PFSK-1 (cell line): ENCODE data around the gene METTL16.

Experiments
- FOXP2 ChIP-seq: optimal IDR thresholded peaks from 2 replicates; pipeline ENCODE3; 2011; ENCODE audit warnings: borderline replicate concordance, control low read depth, inconsistent platforms; ENCODE audit not compliant: insufficient read depth; ENCODE audit errors: extremely low read length, extremely low read depth
- POLR2AphosphoS5 ChIP-seq: IDR thresholded peaks from 2 replicates; pipeline ENCODE4 v1.6.1; 2012; ENCODE audit warnings: low read depth, mild to moderate bottlenecking, control low read depth, low read length, moderate library complexity
- REST ChIP-seq, 2 experiments: IDR thresholded peaks; 2 replicates each; pipeline versions ENCODE4 v1.6.1 to v1.8.0; 2011 to 2012; ENCODE audit warnings: low read depth in 2 of 2, low read length in 2 of 2, control low read depth in 1 of 2, inconsistent platforms in 1 of 2, mild to moderate bottlenecking in 1 of 2, moderate library complexity in 1 of 2; ENCODE audit not compliant: insufficient read depth in 1 of 2
- SIN3A ChIP-seq: IDR thresholded peaks from 2 replicates; pipeline ENCODE4 v1.6.1; 2012; ENCODE audit warnings: mild to moderate bottlenecking, low read length, moderate library complexity, borderline replicate concordance; ENCODE audit not compliant: insufficient read depth
- TAF1 ChIP-seq: IDR thresholded peaks from 2 replicates; pipeline ENCODE4 v1.6.1; 2012; ENCODE audit warnings: low read length, control low read depth, borderline replicate concordance; ENCODE audit not compliant: insufficient read depth

DNA sequence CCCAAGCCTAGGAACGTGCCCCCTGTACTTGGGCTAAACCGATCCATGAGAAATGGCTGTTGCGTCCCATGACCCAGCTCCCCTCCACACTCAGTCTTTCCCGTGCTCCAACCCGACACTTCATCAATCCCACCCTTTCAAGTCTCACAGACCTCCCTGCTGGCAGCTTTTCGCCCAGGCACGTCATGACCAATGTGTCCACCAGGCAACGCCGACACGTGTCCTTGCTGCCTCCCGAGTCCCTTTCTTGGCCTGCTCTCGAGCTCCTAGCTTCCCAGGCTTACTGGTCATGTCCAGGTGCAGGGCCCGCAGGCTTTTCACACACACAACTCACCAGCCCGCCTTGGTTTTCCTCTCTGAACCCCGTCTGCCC is 123.0 kb downstream of the METTL16 start:
- TF ChIP-seq REST (IDR thresholded peaks at IDR 0.05; ENCODE audit: insufficient read depth in 1 of 2, low read depth in 2 of 2, low read length in 2 of 2) (no peak), POLR2AphosphoS5 (no peak), TAF1 (no peak), FOXP2 (no peak), SIN3A (no peak)
